HG03045 (cell line): ENCODE data around the gene GPRIN2.
"Not testable (repeated sequence)": the region's sequence is repeated elsewhere in the genome, so short reads cannot be mapped to it uniquely, and the experiment has no call there.

Experiments
- ATAC-seq: cut with Tn5 transposase; IDR thresholded peaks from one replicate; pipeline ENCODE4 v1.9.1; 2021; ENCODE audit warnings: mild to moderate bottlenecking, moderate library complexity; ENCODE audit not compliant: unreplicated experiment

GPRIN2 gene

DNA sequence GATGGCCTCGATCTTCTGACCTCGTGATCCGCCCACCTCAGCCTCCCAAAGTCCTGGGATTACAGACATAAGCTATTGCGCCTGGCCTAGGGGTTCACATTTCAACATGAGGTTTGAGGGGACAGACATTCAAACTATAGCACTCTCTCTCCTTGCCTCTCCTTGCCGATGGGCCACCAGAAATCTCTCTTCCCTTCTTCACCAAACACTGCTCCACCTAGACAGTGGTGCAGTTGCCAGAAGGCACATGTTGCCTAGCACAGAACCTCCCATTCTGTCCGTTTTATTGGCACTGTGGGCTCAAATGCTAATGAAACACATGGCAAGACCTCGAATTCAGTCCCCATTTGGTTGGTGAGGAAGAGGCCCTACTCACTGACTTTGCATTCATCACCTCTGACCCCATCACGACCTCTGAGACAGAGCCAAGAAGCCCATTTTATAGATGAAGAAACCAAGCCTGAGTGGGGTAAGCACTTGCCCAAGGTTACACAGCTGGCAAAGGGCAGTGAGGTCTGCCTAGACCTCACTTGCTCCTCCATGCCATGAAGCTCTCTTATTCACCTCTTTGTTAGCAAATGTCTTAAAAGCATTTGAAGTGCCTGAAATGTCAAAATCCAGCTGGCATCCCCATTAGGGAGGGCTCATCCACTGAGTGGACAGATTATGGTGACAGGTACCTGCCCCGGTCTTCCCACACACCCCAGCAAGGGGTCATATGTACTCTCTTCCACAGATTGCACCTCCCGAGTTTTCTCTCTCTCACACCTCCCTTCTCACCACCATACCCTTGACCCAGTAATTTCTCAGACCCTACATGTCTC lies 34.0 kb downstream of the GPRIN2 start:
- ATAC-seq: no peak

DNA sequence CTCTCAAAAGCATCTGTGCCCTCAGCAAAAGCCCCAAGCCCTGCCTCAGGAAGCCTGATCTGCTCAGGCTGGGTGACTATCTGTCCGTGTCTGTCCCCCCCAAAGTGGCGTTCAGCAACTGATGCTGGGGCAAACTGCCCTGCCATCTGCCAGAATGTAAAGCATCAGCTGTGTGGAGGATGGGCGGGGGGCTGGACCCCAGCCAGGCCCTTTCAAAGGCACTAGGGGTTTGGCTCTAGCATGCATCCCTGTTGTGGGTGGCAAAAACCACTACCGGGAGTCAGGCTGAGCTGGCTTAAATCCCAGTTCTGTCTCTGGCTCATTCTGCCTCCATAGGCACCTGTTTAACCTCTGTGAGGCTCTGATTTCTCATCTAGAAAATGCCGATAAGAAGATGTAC lies 35.5 kb downstream of the GPRIN2 start:
- ATAC-seq: no peak

DNA sequence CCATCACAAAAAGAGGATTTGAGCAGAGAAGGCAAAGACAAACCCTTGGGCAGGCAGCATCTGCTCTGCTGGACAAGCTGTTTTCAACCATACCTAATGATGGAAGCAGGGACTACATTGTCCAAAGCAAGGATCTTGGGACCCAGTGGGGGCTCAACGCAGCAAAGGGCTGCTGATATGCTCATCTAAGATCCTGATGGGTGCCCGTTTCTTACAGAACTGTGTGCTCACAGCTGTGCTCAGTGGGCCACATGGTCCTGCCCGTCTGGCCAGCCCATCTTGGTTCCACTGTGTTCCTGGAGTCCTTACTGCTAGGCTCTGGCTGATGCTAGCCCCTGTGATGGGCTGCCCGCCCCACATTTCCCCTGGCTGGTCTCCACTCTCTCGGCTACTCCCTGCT lies 36.1 kb downstream of the GPRIN2 start:
- ATAC-seq: no peak

DNA sequence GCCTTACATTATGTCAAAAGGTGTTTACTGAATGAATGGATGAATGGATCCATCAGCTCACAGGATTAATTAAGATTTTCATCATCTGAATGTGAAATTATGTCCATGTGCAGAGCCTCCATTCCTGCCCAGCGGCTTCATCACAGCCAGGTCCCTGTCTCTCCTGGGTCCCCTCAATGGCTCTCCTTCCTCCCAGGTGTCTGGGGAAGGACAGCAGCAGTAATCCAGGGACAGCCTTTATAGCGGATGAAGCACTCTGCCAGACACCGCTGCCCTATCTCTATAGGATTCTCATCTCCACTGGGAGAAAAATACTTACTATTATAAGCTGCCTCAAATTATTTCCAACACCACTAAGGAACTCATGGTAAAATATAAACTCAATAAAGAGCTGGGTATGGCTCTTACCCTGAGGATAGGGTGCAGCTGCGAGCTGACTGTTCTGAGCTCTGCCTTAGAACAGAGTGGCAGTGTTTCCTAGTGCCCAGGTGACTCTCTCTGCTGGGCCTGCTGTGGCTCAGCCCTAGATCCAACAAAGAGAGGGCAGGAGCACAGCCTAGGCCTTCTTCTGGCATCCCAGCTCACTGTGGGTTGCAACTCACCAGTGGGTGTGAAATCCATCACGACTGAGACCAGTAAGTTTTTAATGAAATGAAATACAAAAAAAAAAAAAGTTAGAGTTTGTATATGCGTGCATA lies 38.3 kb downstream of the GPRIN2 start:
- no peak for ATAC-seq

DNA sequence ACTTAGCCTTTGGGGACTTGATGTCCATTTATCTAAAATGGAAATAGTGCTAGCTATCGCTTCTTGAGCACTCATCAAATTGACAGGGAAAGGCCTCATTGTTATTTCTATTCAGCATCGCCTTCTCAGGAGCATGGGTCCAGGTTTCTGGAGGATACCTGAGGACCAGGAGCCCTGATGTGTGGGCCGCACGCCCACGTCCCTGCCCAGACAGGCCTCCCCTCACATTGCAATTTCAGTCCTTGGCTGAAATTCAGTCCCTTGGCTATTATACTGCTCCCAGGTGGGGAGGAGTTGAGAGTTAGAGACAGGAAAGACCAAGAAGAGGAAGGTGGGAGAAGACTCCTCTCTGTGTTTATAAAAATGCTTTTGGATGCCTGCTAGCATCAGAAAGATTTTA lies 38.9 kb downstream of the GPRIN2 start:
- no peak for ATAC-seq

DNA sequence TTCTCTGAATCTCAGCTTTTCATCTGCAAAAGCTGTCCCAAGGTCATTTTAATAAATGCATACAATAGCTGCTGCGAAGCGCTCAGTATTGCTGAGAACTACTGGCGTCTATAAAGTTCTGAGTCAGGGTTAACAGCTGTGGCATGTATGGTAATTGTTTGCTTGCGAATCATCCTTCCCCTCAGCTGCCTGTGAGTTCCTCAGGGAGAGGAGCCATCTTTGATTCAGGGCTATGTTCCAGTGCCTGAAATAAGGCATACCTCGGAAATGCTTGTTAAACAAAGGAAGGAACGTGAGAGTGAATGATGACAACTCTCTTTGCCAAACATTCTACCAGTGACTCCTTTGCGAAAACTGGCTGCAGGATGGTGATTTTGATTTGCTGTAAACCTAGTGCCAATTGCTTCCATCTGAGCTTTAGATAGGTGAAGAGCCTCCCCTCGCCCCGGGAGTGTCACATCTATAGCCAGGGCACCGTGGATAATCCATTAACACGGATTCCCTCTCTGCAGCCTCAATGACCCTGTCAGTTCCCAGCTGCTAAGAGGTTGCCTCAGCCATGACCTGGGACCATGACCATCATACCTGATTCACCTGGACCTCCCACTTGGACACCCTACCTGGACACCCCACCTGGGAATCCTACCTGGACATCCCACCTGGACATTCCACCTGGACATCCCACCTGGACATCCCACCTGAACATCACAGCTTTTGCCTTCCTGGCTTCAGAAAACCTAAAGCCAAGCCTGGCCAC lies 39.6 kb downstream of the GPRIN2 start:
- ATAC-seq: no peak

DNA sequence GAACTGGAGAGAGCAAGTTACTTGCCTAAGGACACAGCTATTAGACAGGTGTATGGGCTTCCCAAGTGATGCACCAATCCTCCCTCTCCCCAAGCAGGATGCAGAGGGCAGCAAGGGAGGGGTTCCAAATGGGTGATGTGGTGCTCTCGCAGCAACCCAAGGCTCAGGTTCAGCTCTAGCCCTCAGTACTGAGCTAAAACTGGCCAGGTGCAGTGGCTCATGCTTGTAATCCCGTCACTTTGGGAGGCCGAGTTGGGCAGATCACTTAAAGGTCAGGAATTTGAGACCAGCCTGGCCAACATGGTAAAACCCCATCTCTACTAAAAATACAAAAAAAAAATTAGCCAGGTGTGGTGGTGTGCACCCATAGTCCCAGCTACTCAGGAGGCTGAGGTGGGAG lies 40.7 kb downstream of the GPRIN2 start:
- ATAC-seq: no peak

DNA sequence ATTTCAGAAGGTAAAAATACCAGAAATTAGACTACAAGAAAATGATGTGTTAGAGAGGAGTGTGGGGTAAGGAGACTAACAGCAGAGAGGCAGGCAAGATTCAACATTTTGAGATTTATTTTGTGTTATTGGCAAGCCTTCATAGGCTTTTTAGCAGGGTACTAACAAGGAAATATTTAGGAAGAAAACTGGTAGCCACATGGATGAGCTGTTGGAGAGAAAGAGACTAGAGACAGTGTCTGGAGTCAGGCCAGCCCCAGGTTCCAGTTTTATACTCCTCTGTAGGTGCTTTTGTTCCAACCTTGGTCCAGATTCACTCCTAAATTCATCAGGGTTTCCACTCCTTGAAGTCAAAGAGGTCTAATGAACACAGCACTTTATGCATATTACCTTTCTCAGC lies 41.1 kb downstream of the GPRIN2 start:
- ATAC-seq: no peak

- ATAC-seq: no peak
These were observed 41.6 kb downstream of the GPRIN2 start for GRCh38 chr10:46514899-46515298.

DNA sequence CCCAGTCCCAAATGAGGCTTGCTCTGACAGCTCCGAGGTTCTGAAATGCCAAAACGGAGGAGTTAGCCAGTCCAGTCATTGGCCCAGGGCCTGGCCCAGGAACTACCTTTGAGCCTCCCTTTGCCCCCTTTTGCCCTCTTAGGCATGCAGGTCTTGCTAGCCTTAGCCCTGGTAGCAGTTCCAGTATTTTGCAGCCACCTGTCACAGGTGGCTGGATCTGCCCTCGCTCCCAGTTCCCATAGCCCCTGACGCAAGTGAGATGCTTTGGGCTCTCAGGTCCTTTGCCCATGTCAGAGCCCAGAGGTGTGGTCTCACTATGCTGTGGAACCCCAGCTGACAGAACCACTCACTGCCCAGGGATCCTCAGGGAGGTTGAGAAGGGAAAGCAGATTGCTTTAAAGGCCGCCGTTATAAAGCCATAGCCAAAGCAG lies 42.0 kb downstream of the GPRIN2 start:
- ATAC-seq: no peak

GRCh38 chr10:46513333-46513732 lies 43.1 kb downstream of the GPRIN2 start:
- ATAC-seq: not testable (repeated sequence)

GRCh38 chr10:46512725-46513124 lies 43.7 kb downstream of the GPRIN2 start:
- ATAC-seq: not testable (repeated sequence)

DNA sequence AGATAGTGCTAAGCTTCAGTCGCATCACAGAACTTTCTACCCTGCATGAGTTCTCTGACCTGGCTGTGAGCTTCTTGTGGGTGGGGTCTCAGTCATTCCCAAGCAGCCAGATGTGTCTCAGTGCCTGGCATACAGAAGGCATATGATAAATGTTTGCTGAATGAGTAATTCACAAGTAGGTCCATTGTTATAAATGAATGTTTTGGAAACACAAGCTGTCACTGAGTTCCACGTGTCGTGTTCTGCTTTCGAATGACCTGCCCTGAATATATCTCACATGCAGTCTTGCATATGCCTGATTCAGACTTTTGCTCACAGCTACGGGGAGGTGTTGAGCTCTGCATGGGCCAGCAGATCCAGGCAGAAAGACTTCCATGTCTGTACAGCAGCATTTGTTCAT lies 44.5 kb downstream of the GPRIN2 start:
- not testable (repeated sequence) for ATAC-seq
